Muscle of leg (tissue), 11 donors: ENCODE data around the gene CCDC106. TPM values are rescaled to one million over a fixed set of nuclear protein-coding genes. Genes with fewer than 3 reads are reported as not detected.

Experiments
- DNase-seq: peaks from one replicate; pipeline ENCODE4 v3.0.0; 2013
- H3K27ac ChIP-seq: one replicate; pipeline ENCODE4 v1.5.1; 2013; ENCODE audit warnings: mild to moderate bottlenecking, low read length, control low read depth
- H3K27me3 ChIP-seq: one replicate; pipeline ENCODE4 v1.6.1; 2013; ENCODE audit warnings: low read length; ENCODE audit not compliant: control insufficient read depth, insufficient read depth
- H3K36me3 ChIP-seq: one replicate; pipeline ENCODE4 v1.6.1; 2013; ENCODE audit warnings: low read length; ENCODE audit not compliant: control insufficient read depth, insufficient read depth
- H3K4me1 ChIP-seq: one replicate; pipeline ENCODE4 v1.6.1; 2013; ENCODE audit warnings: low read length; ENCODE audit not compliant: control insufficient read depth, insufficient read depth
- H3K4me3 ChIP-seq: one replicate; pipeline ENCODE4 v1.5.1; 2013; ENCODE audit warnings: low read length, control low read depth
- H3K9me3 ChIP-seq: replicated peaks from 2 replicates; pipeline ENCODE4 v1.6.1; 2013; ENCODE audit warnings: low read depth, low read length; ENCODE audit not compliant: control insufficient read depth
- WGBS: methylation state at CpG from one replicate; pipeline ENCODE4 v1.1.5; 2013; ENCODE audit warnings: missing lambda C conversion rate; ENCODE audit not compliant: insufficient coverage; 5-methylcytosine and 5-hydroxymethylcytosine counted together
- polyA plus RNA-seq, 8 donors: library from polyadenylated mRNA; unstranded; fragments of 120-200 nt; gene quantifications; one replicate each; pipeline versions ENCODE4 v1.2.1 to v1.2.3, GENCODE V29; 2013; ENCODE audit warnings: inconsistent platforms in 1 of 8, low replicate concordance in 1 of 8; ENCODE audit not compliant: insufficient read length in 8 of 8, insufficient read depth in 1 of 8
- total RNA-seq: library from RNA; stranded (reverse); fragments of 120-200 nt; gene quantifications from one replicate; pipeline ENCODE4 v1.2.4, GENCODE V29; 2013

Gene CCDC106
- total and polyA plus RNA-seq, 9 donors = 5.3 to 16.4 (median 14.7) TPM

- Histone ChIP-seq H3K4me1 (peaks cover 34% of the 10 kb centered on the region), H3K4me3 (peak within 1 kb of the TSS; percentile 76), H3K27ac (peak within 1 kb of the TSS; percentile 86), H3K36me3 (peaks cover 51% of the 10 kb centered on the region), H3K9me3 (no peaks in the 10 kb centered on the region), H3K27me3 (no peaks in the 10 kb centered on the region)
- DNase-seq = peak; percentile 98
- WGBS = under 1% methylated on average over 100 of the region's 101 CpGs
Observed at GRCh38 chr19:55674841-55675660, 27.0 kb downstream of the CCDC106 start, which contains the start of gene EPN1. Gene EPN1, plus strand, starts transcription at chr19:55675226. Its CDS starts 3,402 bp downstream, at chr19:55678628.

- Histone ChIP-seq H3K36me3 (peaks cover 50% of the 10 kb centered on the region), H3K9me3 (no peaks in the 10 kb centered on the region), H3K4me3 (peak overlapping the region; percentile 76), H3K4me1 (peaks cover 30% of the 10 kb centered on the region), H3K27ac (peak overlapping the region; percentile 86), H3K27me3 (no peaks in the 10 kb centered on the region)
- 6% methylated on average over 7 of the region's 16 CpGs for WGBS
- no peak for DNase-seq
Observed at GRCh38 chr19:55675661-55676354, 27.8 kb downstream of the CCDC106 start.

GRCh38 chr19:55676383-55676782 lies 28.4 kb downstream of the CCDC106 start:
- Histone ChIP-seq H3K9me3 (no peaks in the 10 kb centered on the region), H3K4me3 (no peak overlapping the region), H3K27me3 (no peaks in the 10 kb centered on the region), H3K4me1 (peaks cover 30% of the 10 kb centered on the region), H3K36me3 (peaks cover 55% of the 10 kb centered on the region), H3K27ac (no peak overlapping the region)
- peak; percentile 23 for DNase-seq
- WGBS = 96% methylated on average over 2 of the region's 5 CpGs

GRCh38 chr19:55676889-55677505 lies 29.0 kb downstream of the CCDC106 start:
- Histone ChIP-seq H3K36me3 (peaks cover 57% of the 10 kb centered on the region), H3K27me3 (no peaks in the 10 kb centered on the region), H3K9me3 (no peaks in the 10 kb centered on the region), H3K27ac (peak overlapping the region; percentile 51), H3K4me1 (peaks cover 30% of the 10 kb centered on the region), H3K4me3 (no peak overlapping the region)
- no peak for DNase-seq
- 80% methylated on average over 5 of the region's 7 CpGs for WGBS

GRCh38 chr19:55677572-55678028 lies 29.6 kb downstream of the CCDC106 start:
- Histone ChIP-seq H3K4me1 (peaks cover 30% of the 10 kb centered on the region), H3K27ac (peak overlapping the region; percentile 51), H3K9me3 (no peaks in the 10 kb centered on the region), H3K36me3 (peaks cover 60% of the 10 kb centered on the region), H3K27me3 (no peaks in the 10 kb centered on the region), H3K4me3 (no peak overlapping the region)
- WGBS = 72% methylated on average over 6 of the region's 6 CpGs
- peak; percentile 17 for DNase-seq

- Histone ChIP-seq H3K27ac (peak overlapping the region; percentile 51), H3K36me3 (peaks cover 60% of the 10 kb centered on the region), H3K4me1 (peaks cover 30% of the 10 kb centered on the region), H3K27me3 (no peaks in the 10 kb centered on the region), H3K4me3 (no peak overlapping the region), H3K9me3 (no peaks in the 10 kb centered on the region)
- WGBS = 89% methylated on average over 21 of the region's 21 CpGs
- DNase-seq = peak; percentile 73
Observed at GRCh38 chr19:55678121-55678671, 30.2 kb downstream of the CCDC106 start.

- H3K27me3 ChIP-seq = no peaks in the 10 kb centered on the region
- WGBS = 90% methylated on average over 18 of the region's 24 CpGs
- DNase-seq = no peak
- H3K36me3 ChIP-seq = peaks cover 57% of the 10 kb centered on the region
- no peak overlapping the region for H3K4me3 ChIP-seq
- peaks cover 25% of the 10 kb centered on the region for H3K4me1 ChIP-seq
- H3K27ac ChIP-seq = no peak overlapping the region
- H3K9me3 ChIP-seq = no peaks in the 10 kb centered on the region
Observed at GRCh38 chr19:55679343-55680257, 31.6 kb downstream of the CCDC106 start.

GRCh38 chr19:55680339-55681130 lies 32.5 kb downstream of the CCDC106 start:
- H3K27ac ChIP-seq = no peak overlapping the region
- H3K27me3 ChIP-seq = no peaks in the 10 kb centered on the region
- H3K4me1 ChIP-seq = peaks cover 23% of the 10 kb centered on the region
- DNase-seq = no peak
- no peaks in the 10 kb centered on the region for H3K9me3 ChIP-seq
- 84% methylated on average over 14 of the region's 20 CpGs for WGBS
- H3K4me3 ChIP-seq = no peak overlapping the region
- peaks cover 65% of the 10 kb centered on the region for H3K36me3 ChIP-seq
